Measurements from ENCODE around the gene TMEM233.

TMEM233 gene

GRCh38 chr12:119691202-119691810, 97.7 kb downstream of the TMEM233 start:
- no peak for DNase-seq
- Mint-ChIP-seq H3K4me1 (peaks cover 35% of the 10 kb centered on the region), H3K36me3 (ENCODE audit: low read depth) (peaks cover 75% of the 10 kb centered on the region), H3K4me3 (no peak overlapping the region), H3K27me3 (ENCODE audit: low read depth, poor library complexity) (peaks cover 2% of the 10 kb centered on the region), H3K27ac (no peak overlapping the region), H3K9me3 (no peaks in the 10 kb centered on the region)
- TF ChIP-seq CTCF (IDR thresholded peaks at IDR 0.05) = no peak

GRCh38 chr12:119692410-119692809, 98.8 kb downstream of the TMEM233 start:
- no peaks in the 10 kb centered on the region for H3K27me3 Mint-ChIP-seq (ENCODE audit: low read depth, poor library complexity)
- peaks cover 73% of the 10 kb centered on the region for H3K36me3 Mint-ChIP-seq (ENCODE audit: low read depth)
- no peak for TF ChIP-seq CTCF (IDR thresholded peaks at IDR 0.05)
- H3K4me1 Mint-ChIP-seq = peaks cover 30% of the 10 kb centered on the region
- H3K9me3 Mint-ChIP-seq = no peaks in the 10 kb centered on the region
- no peak overlapping the region for H3K4me3 Mint-ChIP-seq
- no peak overlapping the region for H3K27ac Mint-ChIP-seq
- no peak for DNase-seq
